ENCODE results near the gene FBH1.

Gene FBH1

DNA sequence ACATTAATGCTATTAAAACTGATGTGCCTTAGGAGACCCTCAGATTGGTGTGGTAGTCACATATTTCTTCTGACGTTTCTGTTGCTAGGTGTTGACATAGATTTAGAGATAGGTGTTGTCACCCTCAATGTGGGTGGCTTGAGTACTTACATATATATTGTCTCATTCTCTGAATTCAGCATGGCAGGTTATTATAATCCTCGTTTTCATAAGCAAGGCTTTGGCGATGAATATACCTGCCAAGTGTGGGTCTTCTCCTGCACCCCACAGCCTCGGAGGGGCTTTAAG lies 7.0 kb downstream of the FBH1 start:
- DNase-seq (ENCODE audit: low read depth), result no peak
- H3K4me3 ChIP-seq (ENCODE audit: low read length), result no peak overlapping the region
- TF ChIP-seq, protein P1, sequence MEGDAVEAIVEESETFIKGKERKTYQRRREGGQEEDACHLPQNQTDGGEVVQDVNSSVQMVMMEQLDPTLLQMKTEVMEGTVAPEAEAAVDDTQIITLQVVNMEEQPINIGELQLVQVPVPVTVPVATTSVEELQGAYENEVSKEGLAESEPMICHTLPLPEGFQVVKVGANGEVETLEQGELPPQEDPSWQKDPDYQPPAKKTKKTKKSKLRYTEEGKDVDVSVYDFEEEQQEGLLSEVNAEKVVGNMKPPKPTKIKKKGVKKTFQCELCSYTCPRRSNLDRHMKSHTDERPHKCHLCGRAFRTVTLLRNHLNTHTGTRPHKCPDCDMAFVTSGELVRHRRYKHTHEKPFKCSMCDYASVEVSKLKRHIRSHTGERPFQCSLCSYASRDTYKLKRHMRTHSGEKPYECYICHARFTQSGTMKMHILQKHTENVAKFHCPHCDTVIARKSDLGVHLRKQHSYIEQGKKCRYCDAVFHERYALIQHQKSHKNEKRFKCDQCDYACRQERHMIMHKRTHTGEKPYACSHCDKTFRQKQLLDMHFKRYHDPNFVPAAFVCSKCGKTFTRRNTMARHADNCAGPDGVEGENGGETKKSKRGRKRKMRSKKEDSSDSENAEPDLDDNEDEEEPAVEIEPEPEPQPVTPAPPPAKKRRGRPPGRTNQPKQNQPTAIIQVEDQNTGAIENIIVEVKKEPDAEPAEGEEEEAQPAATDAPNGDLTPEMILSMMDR (conservative IDR thresholded peaks at IDR 0.05; ENCODE audit: low read length), result no peak

DNA sequence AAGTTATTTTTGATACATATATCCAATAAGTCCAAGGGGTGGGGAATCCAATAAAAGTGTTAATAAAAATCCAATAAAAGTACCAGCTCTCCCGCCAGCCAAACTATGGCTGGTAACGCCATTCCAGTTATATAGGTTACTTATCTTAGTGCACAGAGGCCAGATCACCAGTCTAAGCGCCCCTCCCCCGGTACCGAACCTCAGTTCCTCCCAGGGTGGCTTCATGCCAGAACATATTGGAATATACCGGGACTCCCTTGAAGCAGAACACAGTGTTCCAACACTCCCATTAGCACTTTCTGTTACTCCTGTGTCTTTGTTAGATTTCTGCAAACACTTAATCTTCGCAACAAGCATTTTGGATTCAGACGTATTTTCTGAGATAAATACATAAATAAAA lies 7.5 kb downstream of the FBH1 start:
- DNase-seq (ENCODE audit: low read depth), result no peak
- TF ChIP-seq, protein P1 (conservative IDR thresholded peaks at IDR 0.05; ENCODE audit: low read length), result no peak
- no peak overlapping the region for H3K4me3 ChIP-seq (ENCODE audit: low read length)

DNA sequence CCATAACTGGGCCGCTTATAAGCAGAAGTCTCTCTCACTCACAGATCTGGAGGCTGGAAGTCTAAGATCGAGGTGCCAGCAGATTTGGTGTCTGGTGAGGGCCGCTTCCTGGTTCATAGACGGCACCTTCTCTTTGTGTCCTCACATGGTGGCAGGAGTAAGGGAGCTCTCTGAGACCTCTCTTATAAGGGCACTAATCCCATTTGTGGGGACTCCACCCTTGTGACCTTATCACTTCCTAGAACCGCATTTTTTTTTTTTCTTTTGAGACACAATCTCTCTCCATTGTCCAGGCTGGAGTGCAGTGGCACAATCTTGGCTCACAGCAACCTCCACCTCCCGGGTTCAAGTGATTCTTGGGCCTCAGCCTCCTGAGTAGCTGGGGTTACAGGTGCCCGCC lies 8.1 kb downstream of the FBH1 start:
- no peak for DNase-seq (ENCODE audit: low read depth)
- TF ChIP-seq, protein P1 (conservative IDR thresholded peaks at IDR 0.05; ENCODE audit: low read length), result no peak
- no peak overlapping the region for H3K4me3 ChIP-seq (ENCODE audit: low read length)

DNA sequence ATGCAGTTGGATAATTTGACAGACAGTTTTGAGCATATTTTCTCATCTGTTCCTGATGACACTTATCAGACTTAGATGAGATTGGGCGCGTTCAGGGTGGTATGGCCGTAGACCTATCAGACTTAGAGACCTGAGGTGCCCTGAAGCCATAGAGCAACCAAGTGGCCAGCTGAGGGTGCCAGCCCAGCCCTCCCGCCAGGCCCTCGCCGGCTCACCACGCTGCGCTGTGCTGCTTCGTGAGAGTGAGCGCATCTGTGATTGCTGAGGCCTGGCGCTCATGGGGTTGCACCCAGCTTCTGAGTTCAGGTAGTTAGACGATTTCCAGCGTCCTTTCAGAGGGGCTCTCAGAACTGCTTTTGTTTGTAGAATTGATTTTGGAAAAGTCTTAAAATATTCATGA lies 10.2 kb downstream of the FBH1 start:
- DNase-seq (ENCODE audit: low read depth), result no peak
- no peak overlapping the region for H3K4me3 ChIP-seq (ENCODE audit: low read length)
- TF ChIP-seq, protein P1 (conservative IDR thresholded peaks at IDR 0.05; ENCODE audit: low read length), result no peak

DNA sequence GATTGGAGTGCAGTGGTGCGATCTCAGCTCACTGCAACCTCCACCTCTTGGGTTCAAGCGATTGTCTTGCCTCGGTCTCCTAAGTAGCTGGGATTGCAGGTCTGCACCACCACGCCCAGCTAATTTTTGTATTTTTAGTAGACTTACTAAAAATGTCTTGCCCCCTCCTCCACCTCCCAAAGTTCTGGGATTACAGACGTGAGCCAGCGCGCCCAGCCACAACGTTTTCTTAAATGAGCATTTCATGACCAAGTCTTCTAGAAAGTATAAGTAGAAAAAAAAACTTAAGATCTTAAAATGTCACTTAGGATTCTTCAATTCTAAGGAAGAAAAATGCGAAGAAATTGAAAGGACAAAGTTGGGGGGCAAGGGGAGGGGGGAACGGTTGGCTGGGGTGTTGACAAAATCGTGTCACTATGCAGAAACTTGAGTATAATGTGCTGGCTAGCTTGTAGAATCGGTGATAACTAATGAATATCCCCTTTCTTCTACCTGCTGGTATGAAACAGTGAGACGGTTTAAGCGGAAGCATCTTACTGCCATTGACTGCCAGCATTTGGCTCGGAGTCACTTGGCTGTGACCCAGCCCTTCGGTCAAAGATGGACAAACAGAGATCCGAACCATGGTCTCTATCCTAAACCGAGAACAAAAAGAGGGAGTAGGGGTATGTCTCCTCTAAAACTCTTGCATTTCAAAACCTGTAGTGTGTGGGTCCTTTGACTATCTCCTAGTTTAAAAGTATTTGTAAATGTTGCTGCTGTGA lies 12.7 kb downstream of the FBH1 start:
- no peak overlapping the region for H3K4me3 ChIP-seq (ENCODE audit: low read length)
- DNase-seq (ENCODE audit: low read depth), result no peak
- TF ChIP-seq, protein P1 (conservative IDR thresholded peaks at IDR 0.05; ENCODE audit: low read length), result no peak

DNA sequence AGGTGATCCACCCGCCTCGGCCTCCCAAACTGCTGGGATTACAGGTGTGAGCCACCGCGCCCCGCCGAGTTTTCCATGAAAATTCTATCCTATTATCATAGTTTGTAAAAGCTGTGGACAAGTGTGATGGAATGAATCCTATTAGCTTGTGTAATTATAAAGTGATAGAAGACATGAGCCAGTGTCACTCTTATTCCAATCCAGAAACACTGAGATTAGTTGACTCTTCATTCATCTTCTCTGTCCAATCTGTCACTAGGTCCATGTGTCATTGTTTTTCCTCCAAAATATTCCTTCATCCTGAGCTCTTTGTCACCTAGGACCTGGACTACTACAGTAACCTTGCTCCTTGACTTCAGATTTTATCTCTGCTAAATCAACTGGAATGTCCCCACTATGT lies 13.5 kb downstream of the FBH1 start:
- H3K4me3 ChIP-seq (ENCODE audit: low read length), result no peak overlapping the region
- TF ChIP-seq, protein P1 (conservative IDR thresholded peaks at IDR 0.05; ENCODE audit: low read length), result no peak
- DNase-seq (ENCODE audit: low read depth), result no peak

DNA sequence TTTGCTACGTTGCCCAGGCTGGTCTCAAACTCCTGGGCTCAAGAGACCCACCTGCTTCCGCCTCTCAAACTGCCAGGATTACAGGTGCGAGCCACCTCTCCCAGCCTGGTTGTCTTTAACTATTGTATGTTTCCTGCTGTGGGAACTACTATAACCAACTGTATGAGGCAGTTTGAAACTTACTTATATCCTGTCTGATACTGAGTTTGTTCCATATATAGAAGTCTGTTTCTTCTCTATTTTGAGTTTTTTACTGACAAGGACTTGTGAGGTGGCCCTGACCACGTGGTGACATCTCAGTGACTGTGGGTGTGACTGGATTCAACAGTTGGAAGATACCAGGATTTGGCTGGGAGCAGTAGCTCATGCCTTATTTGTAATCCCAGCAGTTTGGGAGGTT lies 14.2 kb downstream of the FBH1 start:
- no peak for DNase-seq (ENCODE audit: low read depth)
- H3K4me3 ChIP-seq (ENCODE audit: low read length), result no peak overlapping the region
- TF ChIP-seq, protein P1 (conservative IDR thresholded peaks at IDR 0.05; ENCODE audit: low read length), result no peak

Measured in AG10803 (cell line).